Naive thymus-derived CD4-positive, alpha-beta T cell (primary cell): ENCODE measurements around the gene CCDC142. TPM values are rescaled to one million over a fixed set of nuclear protein-coding genes. Genes with fewer than 3 reads are reported as not detected.

ENCODE experiments used
- ATAC-seq: fragments of 150-1000 bp; cut with Tn5 transposase; 2 replicates; pipeline ENCODE4 v1.10.0; 2021; ENCODE audit warnings: mild to moderate bottlenecking, moderate library complexity
- CTCF ChIA-PET: fragments of 350-600 bp; sonication (Branson Sonifier 250); formaldehyde crosslinking; loops from one replicate; lab custom pipeline; 2021; ENCODE audit warnings: antibody characterized with exemption; lab: Charles Lee
- POLR2A ChIA-PET: fragments of 350-600 bp; sonication (Branson Sonifier 250); formaldehyde crosslinking; loops from one replicate; lab custom pipeline; 2021; ENCODE audit warnings: antibody characterized with exemption, inconsistent platforms; lab: Charles Lee
- DNase-seq, 9 donors: peaks; one replicate each; pipeline versions ENCODE4 v3.0.0 to v3.0.0-alpha.2; 2020 to 2022; ENCODE audit warnings: mixed read lengths in 1 of 9
- H3K27ac ChIP-seq: one replicate; pipeline ENCODE4 v1.7.0; 2013; ENCODE audit warnings: mild to moderate bottlenecking, low read depth, low read length, moderate library complexity
- H3K27me3 ChIP-seq, 2 donors: one replicate each; pipeline ENCODE4 v1.7.0; 2013; ENCODE audit warnings: low read length in 2 of 2, mild to moderate bottlenecking in 2 of 2, moderate library complexity in 2 of 2; ENCODE audit not compliant: control insufficient read depth in 2 of 2, insufficient read depth in 2 of 2
- H3K36me3 ChIP-seq, 3 experiments: 1 replicate in 2 of 3; 2 replicates in 1 of 3; pipeline ENCODE4 v1.7.0; 2013; ENCODE audit warnings: low read length in 3 of 3, mild to moderate bottlenecking in 3 of 3, moderate library complexity in 1 of 3; ENCODE audit not compliant: insufficient read depth in 3 of 3, control insufficient read depth in 2 of 3
- H3K4me1 ChIP-seq, 2 donors: one replicate each; pipeline ENCODE4 v1.7.0; 2013; ENCODE audit warnings: low read length in 2 of 2, mild to moderate bottlenecking in 2 of 2, moderate library complexity in 1 of 2; ENCODE audit not compliant: control insufficient read depth in 2 of 2, insufficient read depth in 2 of 2
- H3K4me3 ChIP-seq: 2 replicates; pipeline ENCODE4 v1.7.0; 2013; ENCODE audit warnings: mild to moderate bottlenecking, low read length
- H3K9me3 ChIP-seq, 3 experiments: 1 replicate in 2 of 3; 2 replicates in 1 of 3; pipeline ENCODE4 v1.7.0; 2013; ENCODE audit warnings: low read length in 3 of 3; ENCODE audit not compliant: control insufficient read depth in 2 of 3
- H3K27ac Mint-ChIP-seq, 9 donors: one replicate each; pipeline ENCODE4 v1.8.0; 2020 to 2022; ENCODE audit warnings: mixed read lengths in 9 of 9, mild to moderate bottlenecking in 8 of 9, moderate library complexity in 5 of 9, inconsistent platforms in 2 of 9
- H3K27me3 Mint-ChIP-seq, 5 donors: one replicate each; pipeline ENCODE4 v1.8.0; 2021 to 2022; ENCODE audit warnings: mixed read lengths in 5 of 5, mild to moderate bottlenecking in 1 of 5
- H3K36me3 Mint-ChIP-seq, 5 donors: one replicate each; pipeline ENCODE4 v1.8.0; 2020 to 2022; ENCODE audit warnings: mixed read lengths in 5 of 5, mild to moderate bottlenecking in 3 of 5, inconsistent platforms in 1 of 5
- H3K4me1 Mint-ChIP-seq, 7 donors: one replicate each; pipeline ENCODE4 v1.8.0; 2020 to 2022; ENCODE audit warnings: mixed read lengths in 7 of 7, mild to moderate bottlenecking in 3 of 7, inconsistent platforms in 1 of 7
- H3K4me3 Mint-ChIP-seq, 10 donors: one replicate each; pipeline ENCODE4 v1.8.0; 2020 to 2022; ENCODE audit warnings: mild to moderate bottlenecking in 10 of 10, mixed read lengths in 10 of 10, moderate library complexity in 6 of 10, inconsistent platforms in 2 of 10
- H3K9me3 Mint-ChIP-seq, 11 donors: one replicate each; pipeline ENCODE4 v1.8.0; 2020 to 2022; ENCODE audit warnings: mixed read lengths in 11 of 11, mild to moderate bottlenecking in 4 of 11, inconsistent platforms in 1 of 11, moderate library complexity in 1 of 11
- intact Hi-C, 2 donors: fragments of 100-400 bp; cut with micrococcal nuclease; formaldehyde crosslinking; loops; one replicate each; pipeline ENCODE4 v1.15.1; 2023
- polyA plus RNA-seq, 2 donors: library from polyadenylated mRNA; unstranded; fragments of 300-500 nt; fragmentation: Illumina TruSeq; gene quantifications; one replicate each; pipeline ENCODE4 v1.2.3, GENCODE V29; 2021
- total RNA-seq, 6 experiments: library from RNA in 5 of 6; stranded (reverse) in 5 of 6; gene quantifications; 1 replicate in 5 of 6; 2 replicates in 1 of 6; pipeline ENCODE4 v1.2.3 and lab custom pipeline; 2021 to 2026

Gene CCDC142
- total and polyA plus RNA-seq, 7 experiments from 2014 or later, result 13.1 to 75.2 (median 27.4) TPM

GRCh38 chr2:74502720-74503505, 20.1 kb upstream of the CCDC142 start:
- H3K27me3 ChIP-seq, result peaks cover 4 to 43% of the 10 kb centered on the region in 2 donors
- peak; percentile 23 for ATAC-seq

GRCh38 chr2:74502147-74502719, 19.4 kb upstream of the CCDC142 start:
- Histone ChIP-seq H3K36me3 (peaks cover 0 to 17% (median 5%) of the 10 kb centered on the region in 3 experiments), H3K27me3 (peaks cover 4 to 43% of the 10 kb centered on the region in 2 donors), H3K4me1 (peaks cover 17 to 52% of the 10 kb centered on the region in 2 donors), H3K27ac (no peak overlapping the region), H3K4me3 (peak overlapping the region; percentile 36), H3K9me3 (no peaks in the 10 kb centered on the region)
- Mint-ChIP-seq H3K27ac (peak overlapping the region in 2 of 9 donors; percentile 14 to 15), H3K4me1 (peaks cover 41 to 76% (median 62%) of the 10 kb centered on the region in 7 donors), H3K4me3 (peak overlapping the region; percentile 52 to 81 (median 66)), H3K27me3 (peaks cover 60 to 78% (median 69%) of the 10 kb centered on the region in 5 donors), H3K36me3 (peaks cover 12 to 32% (median 27%) of the 10 kb centered on the region in 5 donors), H3K9me3 (peaks cover 0 to 3% (median 0%) of the 10 kb centered on the region in 11 donors)
- ChIA-PET POLR2A (interaction anchor here (1.6 to 4.3 kb wide), 2 partner anchors 19 to 27 kb away, joined by 4 to 11 read pairs; partner anchors contain the start of genes AUP1, CCDC142, HTRA2 and TTC31), CTCF (no interaction called here)
- ATAC-seq (no peak), DNase-seq (no peak)
- intact Hi-C loops, result loop anchor here in 1 of 2 donors (10.0 kb wide), 1 partner anchor 153 kb away; the partner anchor contains the start of gene SEMA4F

More at GRCh38 chr2:74502720-74503505, 20.1 kb upstream of the CCDC142 start:
- Histone ChIP-seq H3K4me1 (peaks cover 19 to 47% of the 10 kb centered on the region in 2 donors), H3K27ac (no peak overlapping the region), H3K9me3 (no peaks in the 10 kb centered on the region), H3K4me3 (peak overlapping the region; percentile 36), H3K36me3 (peaks cover 0 to 20% (median 5%) of the 10 kb centered on the region in 3 experiments)
- ChIA-PET POLR2A (interaction anchor here (1.3 to 4.3 kb wide), 4 partner anchors 20 to 30 kb away, joined by 4 to 11 read pairs (median 6); partner anchors contain the start of genes AUP1, CCDC142, HTRA2 and MRPL53), CTCF (interaction anchor here (1.0 kb wide), 1 partner anchor 46 kb away, joined by 3 read pairs; no protein-coding TSS in a partner anchor)
- DNase-seq, result peak in 2 of 9 donors; percentile 47 to 60
- peak overlapping the region in 2 of 9 donors; percentile 26 to 62 for H3K27ac Mint-ChIP-seq
- H3K4me1 Mint-ChIP-seq, result peaks cover 41 to 78% (median 63%) of the 10 kb centered on the region in 7 donors
- peaks cover 56 to 78% (median 68%) of the 10 kb centered on the region in 5 donors for H3K27me3 Mint-ChIP-seq
- peaks cover 0 to 6% (median 0%) of the 10 kb centered on the region in 11 donors for H3K9me3 Mint-ChIP-seq
- intact Hi-C loops, result loop anchor here in 1 of 2 donors (1.0 to 10.0 kb wide), 2 partner anchors 20 to 152 kb away; partner anchors contain the start of genes SEMA4F and TTC31
- peaks cover 16 to 33% (median 31%) of the 10 kb centered on the region in 5 donors for H3K36me3 Mint-ChIP-seq
- H3K4me3 Mint-ChIP-seq, result peak overlapping the region; percentile 52 to 81 (median 66)

DNA sequence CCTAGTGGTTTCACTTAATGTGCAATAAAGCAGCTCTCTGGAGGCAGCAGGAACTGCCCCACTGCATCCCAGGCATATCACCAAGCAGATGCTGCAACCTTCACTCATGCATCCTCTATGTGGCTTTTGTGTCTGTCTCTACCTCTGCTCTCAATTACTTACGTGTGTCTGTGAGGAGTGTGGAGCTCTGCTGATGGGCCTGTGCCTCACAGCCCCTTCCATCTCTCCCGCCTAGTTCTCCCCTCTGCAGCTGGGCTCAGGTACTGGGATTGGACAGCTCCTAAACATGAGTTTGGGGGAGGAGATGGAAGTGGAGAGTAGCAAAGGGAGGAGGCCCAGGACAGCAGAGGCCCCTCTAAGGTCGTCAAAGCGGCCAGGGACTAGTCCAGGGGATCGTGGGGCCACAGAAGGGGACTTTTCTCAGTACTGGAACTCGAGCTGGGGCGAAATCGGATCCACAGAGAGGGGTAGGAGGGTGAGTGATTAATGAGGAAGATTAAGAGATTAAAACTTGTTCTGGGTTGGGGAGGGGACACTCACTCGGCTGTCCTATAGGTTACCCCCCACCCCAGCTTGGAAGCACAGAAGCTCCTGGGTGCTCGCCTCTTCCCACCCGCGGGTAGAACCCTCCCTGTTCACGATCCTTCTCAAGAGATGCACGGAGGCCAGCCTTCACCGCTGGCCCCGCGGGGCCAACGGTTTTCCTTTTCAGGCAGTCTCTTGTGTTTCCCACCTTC, 18.7 kb upstream of the CCDC142 start:
- Mint-ChIP-seq H3K9me3 (peaks cover 0 to 2% (median 0%) of the 10 kb centered on the region in 11 donors), H3K36me3 (peaks cover 11 to 28% (median 21%) of the 10 kb centered on the region in 5 donors), H3K27me3 (peaks cover 60 to 76% (median 69%) of the 10 kb centered on the region in 5 donors), H3K4me1 (peaks cover 34 to 69% (median 57%) of the 10 kb centered on the region in 7 donors), H3K27ac (peak overlapping the region in 2 of 9 donors; percentile 14 to 15), H3K4me3 (peak overlapping the region in 7 of 10 donors; percentile 16 to 75 (median 64))
- H3K27ac ChIP-seq, result no peak overlapping the region
- H3K36me3 ChIP-seq, result peaks cover 0 to 16% (median 5%) of the 10 kb centered on the region in 3 experiments
- ATAC-seq, result no peak
- no peaks in the 10 kb centered on the region for H3K9me3 ChIP-seq
- ChIA-PET POLR2A (interaction anchor here (1.0 to 1.8 kb wide), 6 partner anchors 10 to 29 kb away, joined by 3 to 5 read pairs (median 4); partner anchors contain the start of genes AUP1, CCDC142, HTRA2 and MRPL53), CTCF (interaction anchor here (0.8 kb wide), 1 partner anchor 45 kb away, joined by 3 read pairs; no protein-coding TSS in a partner anchor)
- no peak for DNase-seq
- H3K27me3 ChIP-seq, result peaks cover 4 to 43% of the 10 kb centered on the region in 2 donors
- intact Hi-C loops, result loop anchor here in 1 of 2 donors (10.0 kb wide), 1 partner anchor 153 kb away; the partner anchor contains the start of gene SEMA4F
- H3K4me3 ChIP-seq, result no peak overlapping the region
- peaks cover 13 to 47% of the 10 kb centered on the region in 2 donors for H3K4me1 ChIP-seq

DNA sequence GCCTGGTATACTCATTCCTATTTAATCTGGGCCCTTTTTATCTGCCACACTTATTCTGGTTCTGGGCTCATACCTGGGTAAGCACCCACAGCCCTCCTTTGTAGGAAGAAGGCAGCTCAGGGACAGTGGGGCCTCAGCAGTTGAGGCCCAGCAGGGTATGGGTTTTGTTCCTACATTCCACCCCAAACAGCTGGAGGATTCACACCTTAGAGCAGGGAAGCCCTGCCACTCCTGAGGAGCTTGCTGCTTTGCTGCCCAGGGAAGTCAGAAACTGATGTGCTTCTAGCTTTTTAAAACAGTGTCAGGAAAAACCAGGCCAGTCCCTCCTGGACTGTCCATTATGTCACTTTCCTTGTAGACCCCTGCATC, 17.8 kb upstream of the CCDC142 start:
- Histone ChIP-seq H3K27me3 (peaks cover 4 to 40% of the 10 kb centered on the region in 2 donors), H3K9me3 (no peaks in the 10 kb centered on the region), H3K36me3 (peaks cover 0 to 12% (median 3%) of the 10 kb centered on the region in 3 experiments), H3K4me3 (no peak overlapping the region), H3K27ac (no peak overlapping the region), H3K4me1 (peaks cover 13 to 38% of the 10 kb centered on the region in 2 donors)
- ChIA-PET CTCF (interaction anchor here (0.8 kb wide), 1 partner anchor 44 kb away, joined by 3 read pairs; no protein-coding TSS in a partner anchor), POLR2A (interaction anchor here (1.0 to 1.8 kb wide), 6 partner anchors 9 to 45 kb away, joined by 3 to 5 read pairs (median 3); partner anchors contain the start of genes AUP1, HTRA2, INO80B and MRPL53)
- Mint-ChIP-seq H3K4me3 (peak overlapping the region in 3 of 10 donors; percentile 21 to 50 (median 23)), H3K27ac (peak overlapping the region in 1 of 9 donors; percentile 5), H3K4me1 (peaks cover 32 to 63% (median 54%) of the 10 kb centered on the region in 7 donors), H3K9me3 (peaks cover 0 to 2% (median 0%) of the 10 kb centered on the region in 11 donors), H3K27me3 (peaks cover 58 to 69% (median 63%) of the 10 kb centered on the region in 5 donors), H3K36me3 (peaks cover 11 to 24% (median 17%) of the 10 kb centered on the region in 5 donors)
- DNase-seq (no peak), ATAC-seq (no peak)
- intact Hi-C loops, result loop anchor here in 1 of 2 donors (10.0 kb wide), 1 partner anchor 154 kb away; the partner anchor contains the start of gene SEMA4F

GRCh38 chr2:74499940-74500577, 17.3 kb upstream of the CCDC142 start:
- Histone ChIP-seq H3K27ac (no peak overlapping the region), H3K27me3 (peaks cover 4 to 38% of the 10 kb centered on the region in 2 donors), H3K4me3 (no peak overlapping the region), H3K36me3 (peaks cover 0 to 7% (median 0%) of the 10 kb centered on the region in 3 experiments), H3K4me1 (peaks cover 13 to 35% of the 10 kb centered on the region in 2 donors), H3K9me3 (no peaks in the 10 kb centered on the region)
- Mint-ChIP-seq H3K4me3 (peak overlapping the region in 8 of 10 donors; percentile 10 to 50 (median 22)), H3K36me3 (peaks cover 9 to 19% (median 12%) of the 10 kb centered on the region in 5 donors), H3K27me3 (peaks cover 53 to 69% (median 58%) of the 10 kb centered on the region in 5 donors), H3K27ac (no peak overlapping the region), H3K9me3 (peaks cover 0 to 2% (median 0%) of the 10 kb centered on the region in 11 donors), H3K4me1 (peaks cover 30 to 59% (median 50%) of the 10 kb centered on the region in 7 donors)
- intact Hi-C loops, result loop anchor here in 1 of 2 donors (2.0 to 10.0 kb wide), 2 partner anchors 15 to 155 kb away; partner anchors contain the start of genes SEMA4F and TLX2
- ATAC-seq (no peak), DNase-seq (no peak)
- POLR2A ChIA-PET, result interaction anchor here (1.0 to 1.8 kb wide), 5 partner anchors 7 to 45 kb away, joined by 3 to 5 read pairs (median 3); partner anchors contain the start of genes AUP1, HTRA2, INO80B and MRPL53
- CTCF ChIA-PET, result no interaction called here
